Tongue (tissue), 3 donors: Measurements from ENCODE around the gene GAGE12F. TPM values are rescaled to one million over a fixed set of nuclear protein-coding genes. Genes with fewer than 3 reads are reported as not detected.
"Not testable (repeated sequence)": the region's sequence is repeated elsewhere in the genome, so short reads cannot be mapped to it uniquely, and the experiment has no call there.

Experiments
- DNase-seq: peaks from one replicate; pipeline ENCODE4 v3.0.0-alpha.2; 2015
- small RNA-seq: library from RNA; depleted of rRNA; stranded (forward); fragments of <200 nt; gene quantifications from one replicate; pipeline ENCODE3, GENCODE V24; 2014; ENCODE audit warnings: low replicate concordance
- total RNA-seq: library from RNA; depleted of rRNA; stranded (reverse); fragments of >200 nt; gene quantifications from one replicate; pipeline ENCODE4 v1.2.3, GENCODE V29; 2014

The GAGE12F gene
- not detected for total RNA-seq

GRCh38 chrX:49560542-49560941 lies at the start of gene GAGE12F:
GAGE12F (plus strand) TSS chrX:49560842; CDS start chrX:49561997, 1,155 bp downstream.
- not testable (repeated sequence) for DNase-seq

- not testable (repeated sequence) for DNase-seq
Observed at GRCh38 chrX:49531877-49532276, 28.8 kb upstream of the GAGE12F start, which contains the start of gene GAGE12C. GAGE12C (plus strand) TSS chrX:49532177; CDS start chrX:49533332, 1,155 bp downstream.

GRCh38 chrX:49541433-49541832 lies 19.2 kb upstream of the GAGE12F start, which contains the start of gene GAGE12D:
GAGE12D (plus strand) TSS chrX:49541733; CDS start chrX:49542888, 1,155 bp downstream.
- not testable (repeated sequence) for DNase-seq

- not testable (repeated sequence) for DNase-seq
Observed at GRCh38 chrX:49550989-49551388, 9.7 kb upstream of the GAGE12F start, which contains the start of gene GAGE12E. GAGE12E (plus strand) TSS chrX:49551289; CDS start chrX:49552444, 1,155 bp downstream.

- DNase-seq = not testable (repeated sequence)
Observed at GRCh38 chrX:49568728-49569127, 8.1 kb downstream of the GAGE12F start.

GRCh38 chrX:49569152-49569551 lies 8.5 kb downstream of the GAGE12F start:
- not testable (repeated sequence) for DNase-seq

- DNase-seq = not testable (repeated sequence)
Observed at GRCh38 chrX:49570100-49570499, 9.5 kb downstream of the GAGE12F start, which contains the start of gene GAGE12G. GAGE12G (plus strand) TSS chrX:49570400; CDS start chrX:49571555, 1,155 bp downstream.

- DNase-seq = not testable (repeated sequence)
Observed at GRCh38 chrX:49579649-49580048, 19.0 kb downstream of the GAGE12F start, which contains the start of gene GAGE12H. GAGE12H (plus strand) TSS chrX:49579949; CDS start chrX:49581104, 1,155 bp downstream.

- not testable (repeated sequence) for DNase-seq
Observed at GRCh38 chrX:49589196-49589595, 28.6 kb downstream of the GAGE12F start, which contains the start of gene GAGE2A. GAGE2A (plus strand) TSS chrX:49589496; CDS start chrX:49590651, 1,155 bp downstream.

GRCh38 chrX:49589769-49590478 lies 29.3 kb downstream of the GAGE12F start:
- DNase-seq = not testable (repeated sequence)

GRCh38 chrX:49590488-49590887 lies 29.8 kb downstream of the GAGE12F start:
- not testable (repeated sequence) for DNase-seq

GRCh38 chrX:49598720-49599119 lies 38.1 kb downstream of the GAGE12F start, which contains the start of gene GAGE1:
GAGE1 (plus strand) TSS chrX:49599020; CDS start chrX:49600175, 1,155 bp downstream.
- DNase-seq = not testable (repeated sequence)

GRCh38 chrX:49610718-49611310 lies 50.2 kb downstream of the GAGE12F start:
- no peak for DNase-seq

Small RNAs within 50 kb of the gene (small RNA-seq; reads per million reads assigned to genes)
- gene GAGE12B = not detected

Other genes starting within 250 kb of the GAGE12F start
- not detected for gene GAGE12J, start 238.8 kb upstream of the GAGE12F start, total RNA-seq
- not detected for gene GAGE13, start 229.3 kb upstream of the GAGE12F start, total RNA-seq
- not detected for gene GAGE12C, start 28.7 kb upstream of the GAGE12F start, total RNA-seq
- gene GAGE12D, start 19.1 kb upstream of the GAGE12F start, total RNA-seq = not detected
- not detected for gene GAGE12E, start 9.6 kb upstream of the GAGE12F start, total RNA-seq
- not detected for gene GAGE12G, start 9.6 kb downstream of the GAGE12F start, total RNA-seq
- gene GAGE12H, start 19.1 kb downstream of the GAGE12F start, total RNA-seq = not detected
- not detected for gene GAGE2A, start 28.7 kb downstream of the GAGE12F start, total RNA-seq
- gene GAGE1, start 38.2 kb downstream of the GAGE12F start, total RNA-seq = not detected
- not detected for gene PAGE1, start 135.1 kb downstream of the GAGE12F start, total RNA-seq